Measurements from ENCODE around the gene ELAVL4.
"Not testable (repeated sequence)": the region's sequence is repeated elsewhere in the genome, so short reads cannot be mapped to it uniquely, and the experiment has no call there.

The ELAVL4 gene

GRCh38 chr1:50112193-50112592, 3.5 kb downstream of the ELAVL4 start:
- in situ Hi-C loops (cut with HindIII; ENCODE audit: low sequenced_read_pairs), result no loop called here

- in situ Hi-C loops (cut with HindIII; ENCODE audit: low sequenced_read_pairs), result no loop called here
Measured at GRCh38 chr1:50123071-50123470, 14.4 kb downstream of the ELAVL4 start.

GRCh38 chr1:50126927-50127715, 18.4 kb downstream of the ELAVL4 start:
- in situ Hi-C loops (cut with HindIII; ENCODE audit: low sequenced_read_pairs), result no loop called here

DNA sequence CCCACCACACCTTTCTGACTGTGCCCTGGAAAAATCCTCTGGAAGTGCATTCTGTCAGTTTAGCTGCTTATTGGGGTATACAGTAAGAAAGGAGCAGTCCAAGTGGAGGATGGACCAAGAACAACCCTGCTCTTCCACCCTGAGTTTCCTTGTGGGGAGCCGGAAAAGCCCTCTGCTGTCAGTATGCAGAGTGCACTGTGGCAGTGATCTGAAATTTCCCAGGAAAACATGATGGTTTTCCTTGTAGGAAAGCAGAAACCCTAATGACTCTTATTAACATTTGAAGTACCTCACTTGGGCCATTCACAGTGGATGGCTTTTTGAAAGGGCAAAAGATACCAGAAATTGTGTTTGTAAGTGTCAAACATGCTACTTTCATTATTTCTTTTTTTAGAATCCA, 20.5 kb downstream of the ELAVL4 start:
- in situ Hi-C loops (cut with HindIII; ENCODE audit: low sequenced_read_pairs), result no loop called here

DNA sequence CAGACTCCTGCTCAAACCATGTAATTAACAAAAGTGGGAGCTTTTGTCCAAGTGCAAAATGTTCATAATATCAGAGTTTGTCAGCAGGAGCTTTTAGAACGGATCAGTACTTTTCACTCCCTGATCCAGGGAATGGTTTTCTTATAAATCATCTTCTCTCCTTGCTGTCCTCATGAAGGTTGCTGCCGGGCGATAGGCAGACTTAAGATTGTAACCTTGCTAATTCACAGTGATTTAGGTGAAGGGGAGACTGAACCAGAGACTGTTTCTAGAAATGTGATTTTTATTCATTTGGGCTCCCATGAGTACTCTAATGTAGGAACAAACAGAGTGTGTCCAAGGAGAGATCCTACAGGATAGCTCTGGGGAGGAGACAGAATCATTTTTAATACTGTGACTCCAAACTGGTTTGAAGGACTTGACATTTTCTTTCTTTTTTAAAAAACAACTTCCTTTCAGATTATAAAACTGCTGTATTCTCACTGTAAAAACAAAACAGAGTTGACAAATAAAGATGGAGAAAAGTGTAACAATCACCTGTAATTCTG, 23.7 kb downstream of the ELAVL4 start:
- in situ Hi-C loops (cut with HindIII; ENCODE audit: low sequenced_read_pairs), result no loop called here

DNA sequence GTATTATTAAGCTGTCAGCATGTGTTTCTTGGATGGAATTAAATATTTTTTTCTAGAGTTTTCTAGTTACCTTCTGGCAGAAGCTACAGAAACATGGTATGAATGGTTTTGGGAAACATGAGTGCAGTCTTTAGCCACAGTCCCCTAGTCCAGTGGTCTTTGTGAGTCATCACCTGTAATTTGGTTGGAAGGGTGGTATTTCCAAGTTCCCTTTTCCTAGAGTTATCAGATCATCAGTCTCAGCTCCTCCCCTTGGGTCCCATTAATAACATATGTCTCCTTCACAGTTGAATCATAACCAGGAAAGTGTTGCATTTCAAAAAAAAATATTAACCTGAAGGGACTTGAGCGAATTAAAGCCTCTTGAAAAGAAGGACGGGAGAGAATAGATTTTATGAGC, 27.0 kb downstream of the ELAVL4 start:
- in situ Hi-C loops (cut with HindIII; ENCODE audit: low sequenced_read_pairs), result no loop called here

DNA sequence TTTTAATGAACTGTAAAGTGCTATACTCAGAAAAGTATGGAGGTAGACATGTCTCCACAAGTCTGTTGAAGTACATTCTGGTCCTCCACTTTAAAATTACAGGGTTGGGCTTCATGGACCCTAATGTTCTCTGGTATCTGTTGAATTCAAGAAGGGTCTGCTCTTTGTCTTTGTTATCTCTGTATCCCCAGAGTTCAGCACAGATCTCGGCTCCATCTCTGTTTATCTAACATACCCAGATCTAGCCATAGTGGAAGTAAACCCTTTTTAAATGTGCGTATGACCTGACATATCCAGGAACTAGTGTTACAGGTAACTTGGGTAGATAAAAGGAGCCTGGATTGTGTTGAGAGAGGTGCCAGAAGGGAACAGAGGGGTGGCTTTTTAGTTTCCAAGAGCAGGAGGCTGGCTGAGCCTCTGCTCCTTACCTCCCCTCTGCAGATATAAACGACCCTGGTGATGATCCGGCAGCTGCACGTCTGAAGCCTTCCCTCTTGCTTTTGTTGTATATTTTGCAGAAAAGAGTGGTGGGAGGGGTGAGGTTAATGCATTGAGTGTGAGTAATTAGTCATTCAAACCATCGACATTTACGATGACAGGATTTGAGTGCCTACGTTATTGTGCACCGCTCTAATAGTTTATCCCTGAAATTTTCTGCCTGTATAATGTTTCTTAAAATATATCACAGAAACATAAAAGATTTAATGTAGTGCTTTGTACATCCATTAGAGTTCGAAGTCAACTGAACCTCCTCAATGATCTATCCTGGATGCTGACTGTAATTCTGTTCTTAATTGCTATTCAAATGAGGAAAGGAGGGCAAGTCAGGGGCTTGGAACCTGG, 30.8 kb downstream of the ELAVL4 start:
- in situ Hi-C loops (cut with HindIII; ENCODE audit: low sequenced_read_pairs), result no loop called here

- in situ Hi-C loops (cut with HindIII; ENCODE audit: low sequenced_read_pairs), result no loop called here
Measured at GRCh38 chr1:50140182-50140447, 31.4 kb downstream of the ELAVL4 start.

GRCh38 chr1:50147191-50147850, 38.6 kb downstream of the ELAVL4 start:
- in situ Hi-C loops (cut with HindIII; ENCODE audit: low sequenced_read_pairs), result no loop called here

DNA sequence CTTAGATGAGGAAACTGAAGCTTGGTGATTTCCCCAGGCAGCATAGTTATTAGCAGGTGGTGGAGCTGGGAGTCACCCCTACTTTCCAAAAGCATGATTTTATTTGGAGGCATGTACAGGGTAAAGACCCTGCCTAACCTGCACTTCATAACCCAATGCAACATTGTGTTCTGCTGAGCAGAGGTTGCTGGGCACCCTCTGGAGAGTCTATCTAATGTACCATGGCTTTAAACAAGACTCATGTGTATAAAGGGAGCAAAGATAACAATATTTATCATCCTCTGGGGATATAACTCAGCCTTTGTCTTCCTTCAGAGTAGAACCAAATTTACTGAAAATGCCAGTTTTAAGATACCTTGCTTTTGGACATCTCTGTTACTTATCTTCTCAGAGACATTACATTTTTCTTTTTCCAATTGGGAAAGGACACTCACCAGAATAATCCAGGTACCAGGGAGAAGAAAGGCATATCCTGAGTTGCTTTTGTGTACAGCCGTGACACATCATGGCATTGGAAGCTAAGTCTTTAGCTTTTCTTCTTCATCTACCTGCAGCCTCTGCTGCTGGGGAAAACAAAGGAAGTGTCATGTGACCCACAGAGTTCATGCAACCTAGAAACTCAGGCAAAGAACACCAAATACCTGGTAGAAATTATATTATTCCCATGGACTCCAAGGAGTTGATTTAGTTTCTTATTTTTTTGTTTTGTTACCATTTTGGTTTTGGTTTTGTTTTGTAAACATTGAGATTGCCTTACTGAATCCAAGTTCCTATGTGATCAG, 39.6 kb downstream of the ELAVL4 start:
- in situ Hi-C loops (cut with HindIII; ENCODE audit: low sequenced_read_pairs), result no loop called here

DNA sequence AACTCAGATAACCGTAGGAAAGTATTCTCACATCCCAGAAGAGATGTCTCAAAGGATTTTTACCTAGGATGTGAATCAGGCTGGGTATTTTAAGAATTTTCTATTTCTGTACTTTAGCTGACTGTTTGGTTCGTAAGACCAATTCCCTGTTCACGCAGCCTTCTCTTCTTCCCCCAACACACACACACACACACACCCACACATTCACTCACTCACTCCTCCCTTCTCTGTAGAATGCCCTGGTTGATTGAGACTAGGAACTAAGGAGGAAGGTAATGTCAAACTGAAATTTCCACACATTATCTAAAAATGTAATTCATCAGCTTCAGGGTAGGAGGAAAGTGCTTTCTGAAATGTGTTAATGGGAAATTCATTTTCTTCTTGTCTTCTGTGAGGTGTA, 43.5 kb downstream of the ELAVL4 start:
- in situ Hi-C loops (cut with HindIII; ENCODE audit: low sequenced_read_pairs), result no loop called here

DNA sequence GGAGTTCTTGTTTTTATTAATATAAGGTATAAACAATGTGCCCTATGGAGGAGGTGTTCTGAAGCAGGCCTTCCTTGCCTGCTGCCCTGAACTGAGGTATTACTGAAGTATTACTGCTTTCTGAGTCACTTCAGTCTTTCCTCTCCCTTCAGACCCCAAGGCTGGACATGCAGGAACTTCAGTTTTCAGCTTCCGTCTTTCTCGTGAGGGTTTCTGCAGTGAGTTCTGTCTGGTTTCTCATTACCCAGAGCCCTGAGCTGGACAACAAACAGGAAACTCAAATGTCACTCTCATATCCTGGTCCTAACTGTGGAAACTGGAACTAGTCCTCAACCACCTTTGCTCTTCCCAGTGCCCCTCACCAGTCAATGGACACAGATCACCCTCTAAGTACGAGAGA, 46.8 kb downstream of the ELAVL4 start:
- in situ Hi-C loops (cut with HindIII; ENCODE audit: low sequenced_read_pairs), result no loop called here

GRCh38 chr1:50156241-50157010, 47.7 kb downstream of the ELAVL4 start:
- in situ Hi-C loops (cut with HindIII; ENCODE audit: low sequenced_read_pairs), result no loop called here

GRCh38 chr1:50157306-50157941, 48.7 kb downstream of the ELAVL4 start:
- in situ Hi-C loops (cut with HindIII; ENCODE audit: low sequenced_read_pairs), result no loop called here

GRCh38 chr1:50158421-50158820, 49.7 kb downstream of the ELAVL4 start:
- in situ Hi-C loops (cut with HindIII; ENCODE audit: low sequenced_read_pairs), result no loop called here

GRCh38 chr1:50163680-50164079, 55.0 kb downstream of the ELAVL4 start:
- in situ Hi-C loops (cut with HindIII; ENCODE audit: low sequenced_read_pairs), result no loop called here

- in situ Hi-C loops (cut with HindIII; ENCODE audit: low sequenced_read_pairs), result not testable (repeated sequence)
Measured at GRCh38 chr1:50166351-50166750, 57.6 kb downstream of the ELAVL4 start.

GRCh38 chr1:50172299-50172698, 63.6 kb downstream of the ELAVL4 start:
- in situ Hi-C loops (cut with HindIII; ENCODE audit: low sequenced_read_pairs), result no loop called here

DNA sequence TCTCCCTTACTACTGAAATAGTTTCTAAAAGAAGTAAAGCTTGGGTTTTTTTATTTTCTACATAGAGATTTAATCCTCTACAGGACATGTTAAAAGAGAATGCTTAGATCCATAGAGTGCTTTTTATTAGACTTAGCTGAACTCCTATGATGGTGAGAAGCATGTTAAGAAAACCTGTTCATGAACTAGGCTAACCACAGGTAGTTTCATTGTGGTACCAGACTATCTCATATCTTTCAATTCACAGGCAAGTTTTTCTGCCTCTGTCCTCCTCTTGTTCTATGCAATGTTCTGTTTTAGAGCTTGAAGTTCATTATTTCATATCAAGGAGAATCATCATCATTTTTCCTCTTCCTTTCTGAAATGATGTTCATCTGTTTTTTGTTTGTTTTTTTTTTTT, 65.4 kb downstream of the ELAVL4 start:
- in situ Hi-C loops (cut with HindIII; ENCODE audit: low sequenced_read_pairs), result no loop called here

All from DLD1 (cell line).